Transverse colon (tissue), 4 donors: ENCODE measurements around the gene DLGAP1. TPM values are rescaled to one million over a fixed set of nuclear protein-coding genes. Genes with fewer than 3 reads are reported as not detected.

Experiments
- DNase-seq: peaks from one replicate; pipeline ENCODE4 v3.0.0-alpha.2; 2019
- H3K27ac ChIP-seq, 4 donors: fragments of 200-600 bp; sonication (generic); 2 replicates each; pipeline ENCODE4 v1.5.1; 2016 to 2018; ENCODE audit warnings: inconsistent platforms in 4 of 4
- H3K27me3 ChIP-seq: fragments of 200-600 bp; sonication (generic); 2 replicates; pipeline ENCODE4 v1.5.1; 2017; ENCODE audit warnings: inconsistent platforms
- H3K36me3 ChIP-seq, 4 donors: fragments of 200-600 bp; sonication (generic); 2 replicates each; pipeline ENCODE4 v1.5.1; 2017 to 2019; ENCODE audit warnings: inconsistent platforms in 4 of 4
- H3K4me1 ChIP-seq, 4 donors: fragments of 200-600 bp; sonication (generic); 2 replicates each; pipeline ENCODE4 v1.5.1; 2017 to 2020; ENCODE audit warnings: inconsistent platforms in 4 of 4
- H3K4me3 ChIP-seq, 4 donors: fragments of 200-600 bp; sonication (generic); 1 replicate in 1 of 4; 2 replicates in 3 of 4; pipeline versions ENCODE4 v1.5.1 to v1.6.1; 2017 to 2019; ENCODE audit warnings: inconsistent platforms in 4 of 4
- H3K9me3 ChIP-seq, 2 donors: fragments of 200-600 bp; sonication (generic); 2 replicates each; pipeline ENCODE4 v1.5.1; 2017 to 2019; ENCODE audit warnings: inconsistent platforms in 2 of 2
- EP300 ChIP-seq: sonication (generic); formaldehyde crosslinking; IDR thresholded peaks from one replicate; pipeline ENCODE4 v1.6.1; 2017; ENCODE audit warnings: antibody characterized with exemption, low read depth
- POLR2A ChIP-seq: fragments of 450-650 bp; IDR thresholded peaks from one replicate; pipeline ENCODE4 v1.6.1; 2016; ENCODE audit warnings: antibody characterized with exemption, mild to moderate bottlenecking, moderate library complexity
- POLR2AphosphoS5 ChIP-seq, 3 donors: sonication (generic); formaldehyde crosslinking; IDR thresholded peaks; one replicate each; pipeline ENCODE4 v1.6.1; 2016; ENCODE audit warnings: antibody characterized with exemption in 3 of 3
- WGBS, 2 donors: methylation state at CpG; one replicate each; pipeline ENCODE4 v1.1.5; 2018; ENCODE audit warnings: low coverage in 1 of 2; 5-methylcytosine and 5-hydroxymethylcytosine counted together
- in situ Hi-C, 4 donors: fragments of 200-750 bp; cut with MboI; loops; one replicate each; pipeline versions ENCODE4 v1.15.0 to v1.15.1; 2017; ENCODE audit warnings: low sequenced_read_pairs in 3 of 4, low pct_ligation_motif_present in 1 of 4, low pct_unique_long_range_greater_than_20kb in 1 of 4
- intact Hi-C: fragments of 100-400 bp; cut with DNase I; formaldehyde crosslinking; loops from one replicate; pipeline ENCODE4 v1.15.1; 2023; ENCODE audit warnings: low total_unique reads
- total RNA-seq, 4 donors: library from RNA; depleted of rRNA; stranded (reverse); fragments of >200 nt; gene quantifications; one replicate each; pipeline ENCODE4 v1.1.0, GENCODE V29; 2016
- TF ChIP-seq, protein P1 (sequence below), 5 experiments: fragments of 200-600 bp in 3 of 5; fragments of 450-650 bp in 2 of 5; sonication (generic) in 3 of 5; IDR thresholded peaks; 1 replicate in 2 of 5; 2 replicates in 3 of 5; pipeline ENCODE4 v1.5.1; 2016 to 2017; ENCODE audit warnings: antibody characterized with exemption in 5 of 5, inconsistent platforms in 3 of 5, mild to moderate bottlenecking in 2 of 5, moderate library complexity in 1 of 5

The DLGAP1 gene
- total RNA-seq, 4 donors from 2014 or later, result 2.7 to 7.2 (median 3.3) TPM

DNA sequence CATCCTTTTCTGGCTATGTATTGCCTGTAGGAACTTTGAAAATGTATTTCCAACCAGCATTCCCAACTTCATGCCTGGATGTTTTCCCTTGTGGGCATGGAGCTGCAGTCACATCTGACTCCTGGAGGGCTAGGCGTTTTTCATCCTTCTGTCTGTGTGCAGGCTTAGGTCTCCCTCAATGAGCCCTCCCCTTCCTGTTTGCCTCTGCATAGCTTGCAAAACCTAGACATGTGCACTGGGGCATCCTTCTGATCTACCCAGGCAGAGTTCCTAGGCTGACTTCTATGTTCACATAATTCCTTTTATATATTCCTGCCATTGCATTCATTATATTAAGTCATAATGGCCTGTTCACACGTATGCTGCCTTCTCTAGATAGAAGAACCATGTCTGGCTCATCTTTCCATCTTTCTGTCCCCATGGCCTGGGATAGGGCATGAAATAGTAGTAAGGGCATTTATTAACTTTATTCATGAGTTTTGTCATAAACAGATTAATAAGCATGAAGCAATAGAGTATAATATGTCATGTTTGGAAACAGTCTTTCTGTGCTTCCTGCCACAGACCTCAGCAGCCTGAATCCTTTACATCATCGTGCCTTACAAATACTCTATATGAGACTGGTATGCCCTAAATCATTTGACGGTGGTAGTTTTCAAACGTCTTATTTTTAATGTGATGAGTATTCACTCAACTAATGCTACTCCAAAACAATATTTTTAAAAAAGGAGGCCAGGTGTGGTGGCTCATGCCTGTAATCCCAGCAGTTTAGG lies 809.5 kb downstream of the DLGAP1 start:
- Histone ChIP-seq H3K4me3 (no peak overlapping the region), H3K27ac (no peak overlapping the region), H3K4me1 (no peaks in the 10 kb centered on the region), H3K36me3 (no peaks in the 10 kb centered on the region), H3K9me3 (no peaks in the 10 kb centered on the region), H3K27me3 (no peaks in the 10 kb centered on the region)
- WGBS, 2 donors, result 81 to 82% methylated on average over 5 of the region's 5 CpGs
- TF ChIP-seq EP300 (no peak), POLR2AphosphoS5 (IDR thresholded peaks at IDR 0.05) (no peak), POLR2A (no peak)
- intact Hi-C loops (no loop called here), in situ Hi-C loops (no loop called here)
- no peak for DNase-seq

DNA sequence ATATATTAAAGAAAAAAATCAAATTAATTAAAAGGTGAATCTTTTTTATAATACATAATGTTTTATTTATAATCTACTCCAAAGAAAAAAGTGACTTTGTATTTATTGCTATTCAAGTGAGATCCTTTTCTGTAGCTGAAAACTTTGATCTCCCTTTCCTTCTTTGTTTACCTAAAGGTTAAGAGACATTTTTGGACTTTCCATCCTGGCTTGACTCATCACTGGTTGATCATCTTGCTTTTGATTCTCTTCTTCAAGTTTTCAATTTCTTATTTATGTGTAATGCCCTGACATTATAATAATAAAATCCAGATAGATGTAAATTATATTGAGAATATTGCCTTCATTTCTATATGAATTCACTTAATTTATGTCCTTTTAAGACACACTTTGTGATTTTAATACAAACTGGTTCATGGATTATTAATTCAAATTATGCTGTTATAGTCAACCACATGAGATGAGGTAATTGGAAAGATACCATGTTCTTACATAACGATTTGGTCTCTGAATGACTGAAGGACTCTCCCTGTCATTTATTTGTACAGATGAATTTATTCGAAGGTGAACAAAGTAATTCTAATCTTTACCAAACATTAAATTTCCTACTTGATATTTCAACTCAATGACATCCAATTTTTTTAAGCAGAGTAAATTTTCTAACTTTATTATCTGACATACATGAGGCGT lies 820.7 kb downstream of the DLGAP1 start:
- H3K27me3 ChIP-seq, result no peaks in the 10 kb centered on the region
- TF ChIP-seq POLR2AphosphoS5 (IDR thresholded peaks at IDR 0.05), result no peak
- no peak for TF ChIP-seq EP300
- TF ChIP-seq, protein P1, sequence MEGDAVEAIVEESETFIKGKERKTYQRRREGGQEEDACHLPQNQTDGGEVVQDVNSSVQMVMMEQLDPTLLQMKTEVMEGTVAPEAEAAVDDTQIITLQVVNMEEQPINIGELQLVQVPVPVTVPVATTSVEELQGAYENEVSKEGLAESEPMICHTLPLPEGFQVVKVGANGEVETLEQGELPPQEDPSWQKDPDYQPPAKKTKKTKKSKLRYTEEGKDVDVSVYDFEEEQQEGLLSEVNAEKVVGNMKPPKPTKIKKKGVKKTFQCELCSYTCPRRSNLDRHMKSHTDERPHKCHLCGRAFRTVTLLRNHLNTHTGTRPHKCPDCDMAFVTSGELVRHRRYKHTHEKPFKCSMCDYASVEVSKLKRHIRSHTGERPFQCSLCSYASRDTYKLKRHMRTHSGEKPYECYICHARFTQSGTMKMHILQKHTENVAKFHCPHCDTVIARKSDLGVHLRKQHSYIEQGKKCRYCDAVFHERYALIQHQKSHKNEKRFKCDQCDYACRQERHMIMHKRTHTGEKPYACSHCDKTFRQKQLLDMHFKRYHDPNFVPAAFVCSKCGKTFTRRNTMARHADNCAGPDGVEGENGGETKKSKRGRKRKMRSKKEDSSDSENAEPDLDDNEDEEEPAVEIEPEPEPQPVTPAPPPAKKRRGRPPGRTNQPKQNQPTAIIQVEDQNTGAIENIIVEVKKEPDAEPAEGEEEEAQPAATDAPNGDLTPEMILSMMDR (IDR thresholded peaks at IDR 0.05), result no peak
- no peak for TF ChIP-seq POLR2A
- intact Hi-C loops (no loop called here), in situ Hi-C loops (no loop called here)
- no peak overlapping the region for H3K27ac ChIP-seq
- no peaks in the 10 kb centered on the region for H3K9me3 ChIP-seq
- H3K36me3 ChIP-seq, result no peaks in the 10 kb centered on the region
- no peak overlapping the region for H3K4me3 ChIP-seq
- no peak for DNase-seq
- 73 to 79% methylated on average over 3 of the region's 3 CpGs for WGBS, 2 donors
- no peaks in the 10 kb centered on the region for H3K4me1 ChIP-seq

DNA sequence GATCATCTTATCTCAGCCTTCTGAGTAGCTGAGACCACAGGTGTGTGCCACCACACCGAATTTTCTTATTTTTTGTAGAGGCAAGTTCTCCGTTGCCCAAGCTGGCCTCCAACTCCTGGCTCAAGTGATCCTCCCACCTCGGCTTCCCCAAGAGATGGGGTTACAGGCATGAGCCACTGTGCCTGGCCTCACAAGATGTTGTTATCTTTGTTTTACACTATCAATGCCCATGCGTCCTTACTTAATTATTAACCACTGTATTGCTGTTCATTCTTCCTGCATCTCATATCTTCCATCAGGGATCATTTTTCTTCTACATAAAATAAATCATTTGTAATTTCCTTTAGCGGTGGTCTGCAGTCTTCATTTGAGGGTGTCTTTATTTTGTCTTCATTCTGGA lies 823.2 kb downstream of the DLGAP1 start:
- intact Hi-C loops (no loop called here), in situ Hi-C loops (no loop called here)
- no peaks in the 10 kb centered on the region for H3K9me3 ChIP-seq
- H3K27ac ChIP-seq, result no peak overlapping the region
- no peaks in the 10 kb centered on the region for H3K27me3 ChIP-seq
- no peak overlapping the region for H3K4me3 ChIP-seq
- TF ChIP-seq, protein P1 (IDR thresholded peaks at IDR 0.05), result no peak
- no peak for TF ChIP-seq POLR2A
- TF ChIP-seq POLR2AphosphoS5 (IDR thresholded peaks at IDR 0.05), result no peak
- no peak for TF ChIP-seq EP300
- 85 to 96% methylated on average over 3 to 5 of the region's 5 CpGs for WGBS, 2 donors
- no peak for DNase-seq
- H3K4me1 ChIP-seq, result no peaks in the 10 kb centered on the region
- H3K36me3 ChIP-seq, result no peaks in the 10 kb centered on the region

DNA sequence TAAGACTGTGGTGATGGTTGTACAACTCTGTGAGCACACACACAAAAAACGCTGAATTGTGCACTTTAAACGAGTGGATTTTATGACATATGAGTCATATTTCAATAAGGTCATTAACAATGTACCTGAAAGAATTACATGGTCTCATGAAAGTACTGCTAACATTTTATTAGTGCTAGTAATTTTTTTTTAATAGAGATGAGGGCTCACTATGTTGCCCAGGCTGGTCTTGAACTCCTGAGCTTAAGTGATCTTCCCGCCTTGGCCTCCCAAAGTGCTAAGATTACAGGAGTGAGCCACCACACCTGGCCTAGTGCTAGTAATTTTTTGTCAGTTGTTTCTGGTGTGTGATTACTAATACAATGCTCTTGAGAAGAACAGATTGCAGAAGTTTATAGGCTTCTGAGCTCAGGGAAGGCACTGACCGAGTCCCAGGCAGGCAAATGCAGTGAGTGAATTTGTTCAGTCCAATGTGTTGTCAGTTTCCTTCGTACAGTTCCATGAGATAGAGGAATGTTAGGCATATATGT lies 828.1 kb downstream of the DLGAP1 start:
- intact Hi-C loops (no loop called here), in situ Hi-C loops (no loop called here)
- H3K27ac ChIP-seq, result no peak overlapping the region
- 55 to 67% methylated on average over 4 to 5 of the region's 5 CpGs for WGBS, 2 donors
- no peaks in the 10 kb centered on the region for H3K27me3 ChIP-seq
- no peaks in the 10 kb centered on the region for H3K36me3 ChIP-seq
- H3K9me3 ChIP-seq, result no peaks in the 10 kb centered on the region
- no peak for TF ChIP-seq POLR2AphosphoS5 (IDR thresholded peaks at IDR 0.05)
- no peak for TF ChIP-seq EP300
- no peak for TF ChIP-seq POLR2A
- TF ChIP-seq, protein P1 (IDR thresholded peaks at IDR 0.05), result no peak
- DNase-seq, result no peak
- no peak overlapping the region for H3K4me3 ChIP-seq
- H3K4me1 ChIP-seq, result peaks cover 21 to 29% (median 22%) of the 10 kb centered on the region in 4 donors
